Bronchial epithelial cell (primary cell): ENCODE results near the gene MLF2. TPM values are rescaled to one million over a fixed set of nuclear protein-coding genes. Genes with fewer than 3 reads are reported as not detected.

ENCODE experiments used
- DNase-seq: peaks from one replicate; pipeline ENCODE4 v3.0.0-alpha.2; 2010; ENCODE audit warnings: low read depth
- FAIRE-seq: peaks from 2 replicates; lab custom pipeline; 2011; peaks lifted over from hg19 to GRCh38; lab: Jason Lieb, UNC
- H3K27me3 ChIP-seq: 2 replicates; pipeline ENCODE4 v1.5.1; 2011; ENCODE audit warnings: low read length; ENCODE audit not compliant: control insufficient read depth, insufficient read depth
- H3K36me3 ChIP-seq: 2 replicates; pipeline ENCODE4 v1.5.1; 2011; ENCODE audit warnings: low read length; ENCODE audit not compliant: control insufficient read depth, insufficient read depth
- H3K4me3 ChIP-seq: 2 replicates; pipeline ENCODE4 v1.5.1; 2011; ENCODE audit warnings: mild to moderate bottlenecking, low read depth, low read length, control low read depth
- CTCF ChIP-seq: IDR thresholded peaks from 2 replicates; pipeline ENCODE4 v1.5.1; 2011; ENCODE audit warnings: mild to moderate bottlenecking, moderate library complexity, low read length, control low read depth, inconsistent platforms; ENCODE audit not compliant: insufficient read depth, severe bottlenecking
- total RNA-seq: library from RNA; depleted of rRNA; stranded (reverse); fragments of >200 nt; gene quantifications from 2 replicates; pipeline ENCODE4 v1.2.1, GENCODE V29; 2014

Gene MLF2
- total RNA-seq, 1 donor from 2014 or later = 136 TPM

- DNase-seq = no peak
- FAIRE-seq = no peak
- peaks cover 24% of the 10 kb centered on the region for H3K27me3 ChIP-seq
- TF ChIP-seq CTCF = no peak
- no peaks in the 10 kb centered on the region for H3K36me3 ChIP-seq
- H3K4me3 ChIP-seq = no peak overlapping the region
Observed at GRCh38 chr12:6698352-6699046, 54.4 kb downstream of the MLF2 start.

Other genes with a start within 250 kb of the MLF2 start
- gene GAPDH, start 218.6 kb downstream of the MLF2 start, total RNA-seq = 5,048 and 6,753 TPM in 2 replicates
- 0.51 and 0.53 TPM in 2 replicates for gene IFFO1, start 197.1 kb downstream of the MLF2 start, total RNA-seq
- 26.5 and 33.4 TPM in 2 replicates for gene NOP2, start 184.8 kb downstream of the MLF2 start, total RNA-seq
- gene CHD4, start 145.8 kb downstream of the MLF2 start, total RNA-seq = 107 and 121 TPM in 2 replicates
- 2.1 and 4.1 TPM in 2 replicates for gene LPAR5, start 117.2 kb downstream of the MLF2 start, total RNA-seq
- gene ACRBP, start 105.7 kb downstream of the MLF2 start, total RNA-seq = under 0.01 and 0.51 TPM in 2 replicates
- gene ING4, start 90.0 kb downstream of the MLF2 start, total RNA-seq = 15.3 and 22.0 TPM in 2 replicates
- gene ZNF384, start 63.8 kb downstream of the MLF2 start, total RNA-seq = 5.3 and 7.0 TPM in 2 replicates
- gene PIANP, start 52.3 kb downstream of the MLF2 start, total RNA-seq = not detected in 2 replicates
- 63.7 and 86.0 TPM in 2 replicates for gene COPS7A, start 29.1 kb downstream of the MLF2 start, total RNA-seq
- gene PTMS, start 13.2 kb upstream of the MLF2 start, total RNA-seq = 17.6 and 35.3 TPM in 2 replicates
- not detected in 2 replicates for gene LAG3, start 19.4 kb upstream of the MLF2 start, total RNA-seq
- gene CD4, start 36.4 kb upstream of the MLF2 start, total RNA-seq = not detected in 2 replicates
- gene GPR162, start 68.7 kb upstream of the MLF2 start, total RNA-seq = not detected in 2 replicates
- gene P3H3, start 75.3 kb upstream of the MLF2 start, total RNA-seq = 11.3 and 20.0 TPM in 2 replicates
- gene GNB3, start 87.8 kb upstream of the MLF2 start, total RNA-seq = 0.38 and 0.53 TPM in 2 replicates
- 0.26 and 0.51 TPM in 2 replicates for gene CDCA3, start 98.1 kb upstream of the MLF2 start, total RNA-seq
- 45.0 and 46.9 TPM in 2 replicates for gene USP5, start 99.0 kb upstream of the MLF2 start, total RNA-seq
- gene TPI1, start 114.4 kb upstream of the MLF2 start, total RNA-seq = 1,194 and 1,306 TPM in 2 replicates
- gene SPSB2, start 120.2 kb upstream of the MLF2 start, total RNA-seq = 7.9 and 12.5 TPM in 2 replicates
- 11.6 and 12.8 TPM in 2 replicates for gene LRRC23, start 151.7 kb upstream of the MLF2 start, total RNA-seq
- gene ENO2, start 161.4 kb upstream of the MLF2 start, total RNA-seq = 9.0 and 10.0 TPM in 2 replicates
- gene ATN1, start 174.8 kb upstream of the MLF2 start, total RNA-seq = 4.9 and 7.1 TPM in 2 replicates
- gene RNU7-1, start 190.7 kb upstream of the MLF2 start, total RNA-seq = not detected in 2 replicates
- gene C12orf57, start 190.9 kb upstream of the MLF2 start, total RNA-seq = 92.2 and 161 TPM in 2 replicates
- gene PTPN6, start 198.2 kb upstream of the MLF2 start, total RNA-seq = 10.9 and 12.4 TPM in 2 replicates
- 83.7 and 189 TPM in 2 replicates for gene PHB2, start 217.5 kb upstream of the MLF2 start, total RNA-seq
- gene EMG1, start 217.8 kb upstream of the MLF2 start, total RNA-seq = 68.2 and 68.4 TPM in 2 replicates